Measurements from ENCODE around the gene OR5L2. TPM values are rescaled to one million over a fixed set of nuclear protein-coding genes. Genes with fewer than 3 reads are reported as not detected.

The OR5L2 gene
- total RNA-seq, 2 experiments from 2014 or later, result not detected

GRCh38 chr11:55795256-55795655 is 31.8 kb upstream of the OR5L2 start, which contains the start of gene OR5D14:
Gene OR5D14, plus strand, starts transcription at chr11:55795556. Its CDS starts 0 bp downstream, at chr11:55795556.
- no peak within 1 kb of the TSS for H2AFZ ChIP-seq (ENCODE audit: low read length)
- no peaks in the 10 kb centered on the region for H3K79me2 ChIP-seq (ENCODE audit: insufficient read depth, low read depth, low read length)
- H3K9me3 ChIP-seq (ENCODE audit: low read length), result no peaks in the 10 kb centered on the region
- H3K4me1 ChIP-seq (ENCODE audit: insufficient read depth, low read length, poor library complexity, severe bottlenecking), result no peaks in the 10 kb centered on the region
- no peak for DNase-seq (ENCODE audit: low spot score)
- intact Hi-C loops (cut with micrococcal nuclease; ENCODE audit: unreplicated experiment), result no loop called here
- H3K27ac ChIP-seq (ENCODE audit: low read depth, low read length, poor library complexity, severe bottlenecking), result no peak within 1 kb of the TSS
- no peaks in the 10 kb centered on the region for H3K9me2 ChIP-seq (ENCODE audit: insufficient read depth, low read length)
- no peak within 1 kb of the TSS for H3K4me3 ChIP-seq (ENCODE audit: low read depth, low read length, poor library complexity, severe bottlenecking)
- no peaks in the 10 kb centered on the region for H3K36me3 ChIP-seq (ENCODE audit: insufficient read depth, low read length)
- ChIA-PET CTCF (ENCODE audit: unreplicated experiment) (no interaction called here), POLR2A (no interaction called here)
- no peaks in the 10 kb centered on the region for H4K20me1 ChIP-seq (ENCODE audit: insufficient read depth, low read length)
- BruUV-seq (replicated peaks), result no TSS peak
- no peak within 1 kb of the TSS for H3K4me2 ChIP-seq (ENCODE audit: low read length)
- no peak for TF ChIP-seq CTCF (conservative IDR thresholded peaks at IDR 0.05; ENCODE audit: low read length)
- TF ChIP-seq EZH2phosphoT487 (IDR thresholded peaks at IDR 0.05; ENCODE audit: borderline replicate concordance, low read depth, low read length), result no peak

GRCh38 chr11:55806248-55806647 is 20.8 kb upstream of the OR5L2 start:
- Histone ChIP-seq H2AFZ (ENCODE audit: low read length) (no peak overlapping the region), H3K79me2 (ENCODE audit: insufficient read depth, low read depth, low read length) (no peaks in the 10 kb centered on the region), H3K4me2 (ENCODE audit: low read length) (no peak overlapping the region), H3K9me3 (ENCODE audit: low read length) (no peaks in the 10 kb centered on the region), H4K20me1 (ENCODE audit: insufficient read depth, low read length) (no peaks in the 10 kb centered on the region), H3K4me3 (ENCODE audit: low read depth, low read length, poor library complexity, severe bottlenecking) (no peak overlapping the region), H3K36me3 (ENCODE audit: insufficient read depth, low read length) (no peaks in the 10 kb centered on the region), H3K27ac (ENCODE audit: low read depth, low read length, poor library complexity, severe bottlenecking) (no peak overlapping the region), H3K4me1 (ENCODE audit: insufficient read depth, low read length, poor library complexity, severe bottlenecking) (no peaks in the 10 kb centered on the region), H3K9me2 (ENCODE audit: insufficient read depth, low read length) (no peaks in the 10 kb centered on the region)
- POLR2A ChIA-PET, result no interaction called here
- intact Hi-C loops (cut with micrococcal nuclease; ENCODE audit: unreplicated experiment), result no loop called here
- CTCF ChIA-PET (ENCODE audit: unreplicated experiment), result no interaction called here
- no peak for DNase-seq (ENCODE audit: low spot score)
- no TSS peak for BruUV-seq (replicated peaks)
- TF ChIP-seq CTCF (conservative IDR thresholded peaks at IDR 0.05; ENCODE audit: low read length) (no peak), EZH2phosphoT487 (IDR thresholded peaks at IDR 0.05; ENCODE audit: borderline replicate concordance, low read depth, low read length) (no peak)

DNA sequence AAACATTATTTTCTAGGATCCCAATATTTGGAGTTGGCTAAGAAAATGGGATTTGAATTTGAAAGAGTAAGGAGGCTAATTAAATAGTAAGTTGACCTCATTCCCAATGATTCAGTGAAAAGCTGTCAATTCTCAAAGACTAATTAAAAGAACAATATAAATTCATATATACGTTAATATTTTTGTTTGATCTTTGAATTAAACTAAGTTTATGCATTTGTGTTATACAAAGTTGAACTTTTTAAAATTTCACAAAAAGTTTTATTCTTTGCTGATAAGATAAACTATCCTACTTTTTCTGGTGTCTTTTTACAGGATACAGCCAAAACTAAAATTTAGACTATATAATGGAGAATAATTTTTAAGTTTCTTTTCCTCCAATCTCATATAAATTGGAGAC is 16.0 kb upstream of the OR5L2 start, which contains the start of gene OR5L1:
TSS of gene OR5L1 (plus strand) at position 301 of the 400 bp plus-strand sequence. CDS start 100 bp downstream, outside the sequence.
- Histone ChIP-seq H2AFZ (ENCODE audit: low read length) (no peak within 1 kb of the TSS), H3K9me2 (ENCODE audit: insufficient read depth, low read length) (no peaks in the 10 kb centered on the region), H3K4me2 (ENCODE audit: low read length) (no peak within 1 kb of the TSS), H3K36me3 (ENCODE audit: insufficient read depth, low read length) (no peaks in the 10 kb centered on the region), H3K9me3 (ENCODE audit: low read length) (no peaks in the 10 kb centered on the region), H4K20me1 (ENCODE audit: insufficient read depth, low read length) (no peaks in the 10 kb centered on the region), H3K27ac (ENCODE audit: low read depth, low read length, poor library complexity, severe bottlenecking) (no peak within 1 kb of the TSS), H3K79me2 (ENCODE audit: insufficient read depth, low read depth, low read length) (no peaks in the 10 kb centered on the region), H3K4me3 (ENCODE audit: low read depth, low read length, poor library complexity, severe bottlenecking) (no peak within 1 kb of the TSS), H3K4me1 (ENCODE audit: insufficient read depth, low read length, poor library complexity, severe bottlenecking) (no peaks in the 10 kb centered on the region)
- no peak for DNase-seq (ENCODE audit: low spot score)
- BruUV-seq (replicated peaks), result no TSS peak
- TF ChIP-seq CTCF (conservative IDR thresholded peaks at IDR 0.05; ENCODE audit: low read length), result no peak
- no peak for TF ChIP-seq EZH2phosphoT487 (IDR thresholded peaks at IDR 0.05; ENCODE audit: borderline replicate concordance, low read depth, low read length)
- ChIA-PET POLR2A (no interaction called here), CTCF (ENCODE audit: unreplicated experiment) (no interaction called here)
- intact Hi-C loops (cut with micrococcal nuclease; ENCODE audit: unreplicated experiment), result no loop called here

Data from OCI-LY7 (cell line).